ENCODE results near the gene NCOA4. TPM values are rescaled to one million over a fixed set of nuclear protein-coding genes. Genes with fewer than 3 reads are reported as not detected.
"Not testable (repeated sequence)": the region's sequence is repeated elsewhere in the genome, so short reads cannot be mapped to it uniquely, and the experiment has no call there.

Gene NCOA4
- total RNA-seq, 1 donor from 2014 or later, result 124 TPM

DNA sequence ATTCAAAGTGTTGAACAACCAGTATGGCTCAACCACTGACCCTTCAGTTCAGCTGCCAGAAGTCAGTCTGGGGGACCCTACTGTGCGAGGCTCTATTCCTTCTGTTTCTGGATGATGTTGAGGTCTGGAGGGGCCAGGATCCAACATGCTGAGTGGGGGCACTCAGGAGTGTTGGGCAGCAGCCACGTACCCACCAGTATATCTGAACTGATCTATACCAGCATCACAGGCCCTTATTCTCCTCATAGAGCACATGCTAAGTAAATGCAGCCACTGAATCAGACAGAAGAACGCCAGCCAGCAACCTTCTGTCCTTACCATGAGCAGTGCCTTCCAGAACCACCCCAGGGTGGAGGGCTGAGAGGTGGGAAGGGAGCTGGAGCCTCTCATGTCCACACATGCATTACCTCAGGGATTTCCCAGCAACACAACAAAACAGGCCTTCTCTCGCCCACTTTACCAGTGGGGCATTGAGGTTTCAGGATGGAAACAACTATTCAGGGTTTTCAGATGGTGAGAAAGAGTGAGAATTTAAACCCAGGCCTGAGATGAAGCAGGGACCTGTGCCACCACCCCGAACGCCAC is 22.5 kb upstream of the NCOA4 start:
- intact Hi-C loops (cut with micrococcal nuclease), result no loop called here

DNA sequence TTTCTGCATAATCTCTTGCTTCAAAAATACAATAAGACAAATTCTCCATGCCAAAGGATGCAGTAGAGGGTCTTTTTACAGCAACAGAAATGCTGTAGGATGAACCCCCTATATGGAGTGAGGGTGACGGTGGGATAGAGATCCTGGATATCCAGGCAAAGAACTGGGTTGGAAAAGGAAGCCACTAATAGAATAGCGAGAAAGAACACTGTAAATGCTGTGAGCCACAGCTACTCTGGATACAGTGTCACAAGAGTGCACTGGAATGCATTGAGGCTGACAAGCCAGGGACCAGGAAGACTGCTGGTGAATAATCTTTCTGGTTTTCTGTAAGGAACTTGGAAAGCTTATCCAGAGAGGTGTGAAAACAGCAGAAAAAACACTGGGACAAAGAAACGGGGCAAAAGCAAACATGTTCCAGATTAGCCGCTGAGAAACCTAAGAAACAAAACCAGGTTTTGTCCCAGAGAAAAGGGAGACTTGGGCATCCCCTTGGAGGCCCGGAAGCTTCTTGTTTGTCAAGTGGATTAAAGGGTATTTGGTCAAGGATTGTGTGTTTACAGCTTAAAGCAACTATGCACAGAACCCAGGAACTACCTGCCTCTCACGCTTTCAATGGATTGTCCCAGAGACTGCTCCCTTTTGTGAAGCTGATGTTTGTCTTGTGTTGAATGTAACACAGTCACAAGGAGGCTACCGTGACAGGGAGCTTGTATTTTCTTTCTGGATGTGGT is 21.8 kb upstream of the NCOA4 start:
- intact Hi-C loops (cut with micrococcal nuclease), result no loop called here

DNA sequence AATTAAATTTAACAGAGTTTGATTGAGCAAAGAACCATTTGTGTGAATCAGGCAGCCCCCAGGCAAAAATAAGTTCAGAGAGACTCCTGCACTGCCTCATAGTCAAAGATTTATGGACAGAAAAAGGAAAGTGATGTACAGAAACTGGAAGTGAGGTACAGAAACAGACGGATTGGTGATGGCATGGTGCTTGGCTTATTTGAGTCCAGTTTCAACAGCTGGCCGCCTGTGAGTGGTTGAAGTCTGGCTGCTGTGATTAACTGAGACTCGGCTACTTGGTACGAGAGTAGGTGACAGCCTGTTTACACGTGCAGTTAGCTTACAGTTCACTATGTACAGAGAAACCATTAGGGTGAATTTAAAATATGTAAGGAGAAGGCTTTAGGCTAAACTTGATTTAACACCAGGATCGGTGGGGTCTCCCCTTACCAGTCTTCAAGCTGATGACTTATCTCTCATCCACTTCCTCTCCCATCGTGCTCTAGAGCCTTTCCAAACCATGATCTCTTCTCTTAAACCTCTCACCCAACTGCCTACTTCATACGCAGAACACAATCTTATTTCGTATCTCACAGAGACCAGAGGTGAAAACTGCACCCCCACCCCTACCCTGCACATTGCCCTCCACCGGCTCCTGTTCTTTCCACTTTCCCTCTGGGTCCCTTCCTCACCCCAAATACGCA is 20.7 kb upstream of the NCOA4 start:
- intact Hi-C loops (cut with micrococcal nuclease), result no loop called here

DNA sequence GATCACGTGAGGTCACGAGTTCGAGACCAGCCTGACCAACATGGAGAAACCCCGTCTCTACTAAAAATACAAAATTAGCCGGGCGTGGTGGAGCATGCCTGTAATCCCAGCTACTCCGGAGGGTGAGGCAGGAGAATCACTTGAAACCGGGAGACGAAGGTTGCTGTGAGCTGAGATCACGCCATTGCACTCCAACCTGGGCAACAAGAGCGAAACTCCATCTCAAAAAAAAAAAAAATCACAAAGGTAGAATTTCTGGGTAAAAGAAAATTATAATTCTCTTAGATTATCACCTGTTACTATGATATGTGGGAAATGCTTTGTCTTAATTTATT is 19.0 kb upstream of the NCOA4 start:
- intact Hi-C loops (cut with micrococcal nuclease), result not testable (repeated sequence)

DNA sequence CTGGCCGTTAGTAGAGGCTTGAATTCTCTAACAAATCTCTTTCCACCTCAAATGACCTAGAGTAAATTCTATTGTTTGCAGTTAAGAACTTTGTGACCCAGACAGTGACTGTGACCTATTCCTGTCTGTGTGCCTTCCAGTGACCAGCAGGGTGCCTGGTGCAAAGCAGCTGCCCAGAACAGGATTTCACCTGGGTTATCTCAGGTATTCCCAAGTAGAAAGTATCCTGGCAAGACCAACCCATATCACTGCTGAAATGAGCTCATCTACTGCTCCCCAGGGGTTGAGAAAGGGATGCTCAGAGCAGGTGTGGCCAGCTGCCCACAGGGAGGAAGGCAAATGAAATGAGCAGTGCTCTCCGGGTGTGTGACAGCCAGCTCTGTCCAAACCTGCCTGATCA is 17.7 kb upstream of the NCOA4 start:
- intact Hi-C loops (cut with micrococcal nuclease), result no loop called here

DNA sequence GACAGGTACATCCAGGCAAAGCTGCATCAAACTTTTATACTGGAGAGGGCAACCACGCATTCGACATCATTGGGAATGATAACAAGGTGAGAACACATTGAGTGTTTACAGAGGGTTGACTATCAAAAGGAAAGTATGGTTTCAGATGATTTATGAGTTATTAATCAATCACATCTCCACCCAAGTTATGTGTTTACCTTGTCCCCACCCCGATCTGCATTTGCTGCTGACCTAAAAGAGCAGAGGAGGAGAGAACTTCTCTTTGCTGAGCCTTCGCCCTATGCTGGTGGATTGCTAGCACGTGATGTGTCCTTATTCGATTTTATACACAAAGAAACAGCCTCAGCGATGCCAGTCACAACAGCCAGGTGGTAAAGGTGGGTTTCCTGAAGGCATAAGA is 15.8 kb upstream of the NCOA4 start, which contains the start of gene MSMB:
MSMB (minus strand) TSS at position 9 of the 400 bp plus-strand sequence. CDS start 32 bp downstream, outside the sequence.
- intact Hi-C loops (cut with micrococcal nuclease), result no loop called here

DNA sequence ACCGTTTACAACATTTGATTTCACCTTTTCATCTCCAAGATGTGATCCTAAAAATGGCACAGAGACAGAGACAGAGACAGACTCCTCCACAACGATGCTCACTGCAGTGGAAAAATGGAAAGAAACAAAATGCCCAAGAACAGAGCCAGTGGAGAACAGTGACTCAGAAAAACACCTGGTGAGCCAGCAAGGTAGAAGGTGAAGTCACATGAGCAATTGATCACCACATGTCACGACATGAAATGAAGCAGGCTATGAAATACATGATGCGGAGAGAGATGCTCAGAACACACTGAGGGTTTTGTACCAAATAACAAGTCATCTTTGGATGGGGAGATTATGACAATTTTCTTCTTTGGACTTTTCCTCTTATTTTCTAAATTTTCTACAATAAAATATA is 12.1 kb upstream of the NCOA4 start:
- intact Hi-C loops (cut with micrococcal nuclease), result no loop called here

DNA sequence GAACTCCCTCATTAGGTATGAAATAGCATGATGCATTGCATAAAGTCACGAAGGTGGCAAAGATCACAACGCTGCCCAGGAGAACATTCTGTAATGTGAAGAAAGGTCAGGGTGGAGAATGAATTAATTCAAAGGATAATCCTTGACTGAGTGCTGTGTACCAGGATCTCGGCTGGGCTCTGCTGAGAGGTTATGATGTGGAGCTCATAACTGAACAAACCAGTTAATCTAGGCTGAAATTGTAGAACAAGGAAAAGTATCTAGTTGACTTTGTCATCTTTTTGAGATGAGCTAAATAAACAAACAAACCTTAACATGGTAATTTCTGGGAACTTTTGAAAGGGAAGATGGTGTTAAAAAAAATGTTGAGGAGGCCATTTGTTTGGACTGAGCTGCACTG is 9.6 kb upstream of the NCOA4 start:
- intact Hi-C loops (cut with micrococcal nuclease), result no loop called here

DNA sequence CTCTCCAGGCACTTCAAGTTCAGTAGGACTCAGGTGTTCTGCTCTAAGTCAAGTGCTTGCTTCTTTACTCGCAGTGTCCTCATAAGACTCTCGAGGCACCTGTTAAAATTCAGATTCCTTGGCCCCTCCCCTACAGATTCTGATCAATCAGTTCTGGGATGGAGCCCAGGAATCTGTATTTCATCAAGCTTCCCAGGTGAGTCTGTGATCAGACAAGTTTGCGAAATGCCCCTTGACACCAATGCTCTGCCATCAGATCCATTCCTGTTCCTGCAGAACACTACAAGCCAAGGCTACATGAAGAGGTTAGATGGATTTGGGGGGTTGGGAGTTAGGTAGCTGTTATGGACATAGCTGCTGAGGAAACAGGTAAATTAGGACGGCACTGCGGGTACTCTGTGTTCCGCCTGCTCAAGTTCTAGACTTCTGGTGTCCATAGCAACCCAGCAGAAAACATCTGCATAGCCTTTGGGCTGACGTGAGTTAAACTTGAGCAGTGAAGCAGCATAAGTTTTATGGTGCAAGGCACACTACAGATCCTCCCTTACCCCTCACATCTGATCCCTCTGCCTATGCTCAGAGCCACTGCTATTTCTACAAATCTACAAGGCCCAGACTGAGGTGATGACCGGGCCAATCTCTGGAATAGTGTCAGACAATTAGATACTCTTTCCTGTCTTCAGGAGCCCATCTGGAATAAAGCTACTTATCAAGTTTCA is 6.8 kb upstream of the NCOA4 start:
- intact Hi-C loops (cut with micrococcal nuclease), result no loop called here

DNA sequence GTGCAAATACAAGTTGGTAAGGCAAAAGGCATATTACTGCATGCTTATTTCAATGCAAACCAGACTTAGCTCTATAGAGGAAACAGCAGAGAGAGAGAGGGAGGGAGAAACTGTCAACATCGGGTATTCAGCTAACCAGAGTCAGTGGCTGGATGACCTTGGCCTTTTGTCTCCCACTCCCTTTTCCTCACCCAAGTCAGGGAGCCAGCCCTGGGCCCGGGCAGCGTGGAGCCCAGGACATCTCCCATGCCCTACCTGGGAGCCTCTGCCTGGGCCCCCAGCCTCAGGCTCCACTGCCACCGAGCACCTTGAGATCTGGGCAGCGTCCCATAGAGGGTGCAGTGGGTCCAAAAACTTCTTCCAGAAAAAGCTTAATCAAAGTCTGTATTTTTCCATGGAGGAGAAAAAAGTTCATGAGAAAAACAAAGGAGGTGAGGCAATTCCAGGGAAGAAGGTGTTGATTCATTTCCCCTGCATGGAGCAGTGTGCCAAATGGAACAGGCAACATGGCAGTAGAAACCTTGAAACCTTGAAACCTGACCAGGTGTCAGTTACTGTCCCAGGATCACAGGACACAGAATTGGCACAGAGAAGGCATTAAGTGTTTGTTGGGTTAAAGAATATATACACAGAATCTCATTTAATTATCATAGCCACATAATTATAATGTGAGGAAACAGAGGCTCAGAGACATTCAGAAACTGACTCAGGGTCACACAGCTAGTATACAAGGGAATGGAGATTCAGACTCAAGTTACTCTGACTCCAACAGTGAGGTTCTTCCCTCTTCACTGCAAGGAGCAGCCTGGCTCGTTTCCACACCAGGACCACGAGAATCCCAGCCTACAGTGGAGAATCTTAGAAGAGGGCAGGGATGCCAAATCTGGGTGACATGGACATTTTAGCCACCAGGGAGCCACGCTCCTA is 5.8 kb upstream of the NCOA4 start:
- intact Hi-C loops (cut with micrococcal nuclease), result no loop called here

DNA sequence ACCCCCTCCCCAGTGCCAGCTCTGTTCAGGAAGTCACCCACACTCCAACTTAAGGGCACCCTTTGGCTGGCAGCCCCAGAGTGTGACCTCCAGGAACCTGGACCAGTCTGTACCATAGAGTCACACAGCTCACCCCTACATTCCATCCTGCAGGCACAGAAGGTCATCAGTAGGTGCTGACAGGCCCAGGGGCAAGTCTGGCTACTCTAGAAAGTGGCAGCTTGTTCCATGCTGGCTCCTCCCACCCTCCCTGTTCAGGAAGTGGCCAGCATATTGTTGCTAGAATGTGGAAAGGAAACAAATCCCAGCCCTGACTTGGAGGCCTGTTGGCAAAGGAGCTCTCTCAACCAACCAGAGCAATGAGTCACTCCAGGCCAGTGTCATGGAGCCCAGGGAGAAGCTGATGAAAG is 3.2 kb upstream of the NCOA4 start:
- intact Hi-C loops (cut with micrococcal nuclease), result loop anchor here (2.0 kb wide), 1 partner anchor 1079 kb away; no protein-coding TSS in a partner anchor

DNA sequence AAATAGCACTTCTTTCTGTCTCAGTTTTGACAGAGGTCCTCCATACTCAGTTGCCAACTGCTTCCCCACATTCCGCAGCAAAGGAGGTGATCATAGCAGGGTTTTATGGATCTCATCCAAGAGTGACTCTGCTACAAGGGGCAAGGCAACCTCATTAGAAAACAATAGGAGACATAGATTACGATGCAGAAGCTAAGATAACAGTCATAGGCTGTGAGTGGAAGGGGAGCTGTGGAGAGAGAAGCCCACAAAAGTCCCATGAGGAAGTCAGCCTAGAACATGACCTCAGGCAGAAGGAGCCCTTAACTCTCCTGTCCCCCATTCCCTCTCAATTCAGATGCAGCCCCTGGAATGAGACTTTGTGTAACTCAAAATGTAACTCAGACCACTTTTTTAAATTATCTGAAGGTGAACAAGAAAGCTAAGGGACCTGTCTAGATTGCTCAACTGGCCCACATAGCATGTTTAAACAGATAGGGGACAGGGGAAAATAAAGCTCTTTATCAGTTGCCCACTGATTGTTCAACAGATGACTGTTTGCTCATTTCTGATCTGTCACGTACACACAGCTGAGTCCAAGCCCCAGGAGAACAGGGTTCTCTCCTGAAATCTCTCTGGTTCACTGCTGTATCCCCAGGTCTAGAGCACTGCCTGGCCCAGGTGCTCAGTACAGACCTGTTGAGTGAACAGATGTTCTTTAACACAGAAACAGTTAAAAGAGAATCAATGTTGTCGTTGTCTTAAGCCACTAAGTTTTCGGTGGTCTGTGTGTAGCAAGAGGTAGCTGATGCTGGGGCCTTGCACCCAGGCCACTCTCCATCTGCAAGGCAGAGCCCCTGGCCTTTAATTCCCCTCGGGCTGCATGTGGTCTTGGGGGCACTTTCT is 1.5 kb upstream of the NCOA4 start:
- intact Hi-C loops (cut with micrococcal nuclease), result loop anchor here (2.0 kb wide), 2 partner anchors 437 to 1077 kb away; no protein-coding TSS in a partner anchor

DNA sequence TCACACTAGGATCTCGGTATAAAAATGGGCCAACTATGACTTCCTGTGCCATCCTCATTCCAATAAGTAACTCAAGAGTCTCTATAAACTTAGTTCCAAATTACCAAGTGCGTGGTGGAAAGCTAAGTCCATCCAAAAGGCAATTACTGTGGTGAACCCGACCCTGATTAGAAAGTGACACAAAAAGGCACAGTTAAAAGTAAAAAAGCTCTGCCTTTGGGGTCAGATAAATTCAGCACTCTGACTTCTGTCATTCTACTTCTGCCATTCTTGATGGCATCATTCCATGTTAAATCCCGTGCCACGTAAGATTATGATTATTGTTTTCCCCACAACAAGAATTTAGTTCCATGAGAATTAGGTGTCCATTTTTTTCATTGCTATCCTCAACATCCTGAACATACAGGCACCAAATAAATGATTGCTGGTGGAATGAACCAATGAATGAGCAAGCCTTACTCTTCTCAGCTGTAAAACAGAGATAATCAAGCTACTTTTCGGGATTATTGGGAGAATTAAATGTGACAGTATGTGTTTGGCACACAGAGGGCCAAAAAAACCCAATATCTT is 877 bp downstream of the NCOA4 start:
- intact Hi-C loops (cut with micrococcal nuclease), result loop anchor here (1.0 to 10.0 kb wide), 10 partner anchors 57 to 1025 kb away; partner anchors contain the start of genes TIMM23 and ZNF22

DNA sequence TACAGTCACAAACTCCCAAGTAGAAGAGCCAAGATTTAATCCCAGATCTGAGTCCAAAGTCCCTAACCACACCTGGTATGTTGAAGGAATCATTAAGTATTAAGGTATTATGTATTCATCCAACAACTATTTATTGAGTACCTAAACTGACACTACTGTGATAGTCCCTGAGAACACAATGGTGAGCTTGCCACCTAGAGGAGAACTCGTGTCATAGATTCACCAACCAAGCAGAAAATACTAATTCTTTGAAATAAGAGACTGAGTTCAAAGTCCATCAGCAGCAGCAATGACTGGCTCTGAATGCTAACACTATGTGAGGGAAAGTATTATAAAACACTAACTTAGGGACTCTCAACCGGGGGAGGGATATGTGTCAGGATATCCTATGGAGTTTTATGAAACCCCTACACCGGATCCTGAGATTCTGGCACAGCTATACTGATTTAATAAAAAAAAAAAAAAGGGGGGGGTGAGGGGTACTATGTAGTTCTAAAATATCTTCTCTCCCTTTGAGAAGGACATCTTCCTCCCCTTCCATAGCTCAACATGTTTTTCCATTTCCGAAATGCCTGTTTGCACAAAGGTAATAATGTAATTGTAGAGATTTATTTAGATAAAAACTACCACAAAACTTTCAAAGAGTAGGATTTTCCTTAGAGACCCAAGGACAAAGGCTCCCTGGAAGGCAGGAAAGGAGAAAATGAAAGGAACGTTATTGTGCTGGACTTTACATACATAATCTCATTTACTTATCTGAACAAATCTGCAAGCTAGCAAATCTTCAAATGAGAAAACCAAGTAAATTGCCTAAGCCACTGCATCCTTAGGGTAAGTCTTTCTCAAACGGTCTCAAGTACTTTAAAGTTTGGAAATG is 1.6 kb downstream of the NCOA4 start:
- intact Hi-C loops (cut with micrococcal nuclease), result loop anchor here (1.0 to 10.0 kb wide), 5 partner anchors 46 to 1024 kb away; partner anchors contain the start of gene ZNF22

DNA sequence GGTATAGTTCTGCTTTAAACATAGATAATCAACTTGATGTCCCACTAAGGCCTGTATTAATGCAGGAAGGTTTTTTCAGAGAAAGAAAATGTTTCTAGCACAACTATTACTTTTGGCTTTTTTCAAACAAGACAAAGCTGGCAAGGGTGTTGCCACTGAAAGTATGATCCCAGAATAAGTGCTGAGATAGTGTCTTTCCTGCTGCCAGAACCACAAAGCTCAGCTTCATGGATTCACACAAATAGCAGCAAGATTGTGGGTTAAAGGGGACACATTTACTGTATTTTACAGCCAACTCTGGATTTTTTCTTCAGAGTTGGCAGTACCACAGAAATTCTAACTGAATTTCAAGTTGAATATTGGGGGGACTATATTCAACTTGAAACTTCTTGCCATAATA is 4.3 kb downstream of the NCOA4 start:
- intact Hi-C loops (cut with micrococcal nuclease), result loop anchor here (5.0 to 10.0 kb wide), 2 partner anchors 444 to 1021 kb away; partner anchors contain the start of gene ZNF22

DNA sequence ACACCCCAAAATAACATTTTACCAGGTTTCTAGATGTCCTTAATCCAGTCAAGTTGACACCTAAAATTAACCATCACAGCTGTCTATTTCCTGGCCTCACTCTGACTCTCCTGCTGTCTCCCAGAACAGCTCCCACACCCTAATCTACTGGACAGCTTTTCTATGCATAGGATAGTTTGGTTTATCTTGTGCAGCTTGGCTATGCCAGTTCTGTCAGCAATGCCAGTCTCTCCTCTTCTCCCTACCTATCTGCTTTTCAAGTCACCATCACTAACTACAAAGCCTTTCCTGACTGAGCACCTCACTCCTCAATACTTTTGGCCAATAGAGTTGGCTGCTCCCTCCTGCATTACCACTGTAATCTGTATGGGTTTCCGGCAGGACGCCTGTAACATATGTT is 5.0 kb downstream of the NCOA4 start:
- intact Hi-C loops (cut with micrococcal nuclease), result loop anchor here (5.0 to 10.0 kb wide), 2 partner anchors 443 to 1021 kb away; partner anchors contain the start of gene ZNF22

DNA sequence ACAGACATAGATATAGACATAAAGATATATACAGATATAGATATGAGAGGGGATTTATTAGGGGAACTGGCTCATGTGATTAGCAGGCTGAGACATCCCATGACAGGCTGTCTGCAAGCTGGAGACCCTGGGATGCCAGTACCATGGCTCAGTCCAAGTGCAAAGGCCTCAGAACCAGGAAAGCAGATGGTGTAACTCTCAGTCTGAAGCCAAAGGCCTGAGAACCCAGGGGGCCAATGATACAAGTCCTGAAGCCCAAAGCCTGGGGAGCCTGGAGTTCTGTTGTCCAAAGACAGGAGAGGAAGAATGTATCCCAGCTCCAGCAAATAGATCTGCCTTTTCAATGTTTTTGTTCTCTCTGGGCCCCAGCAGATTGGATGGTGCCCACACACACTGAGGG is 5.5 kb downstream of the NCOA4 start:
- intact Hi-C loops (cut with micrococcal nuclease), result loop anchor here (5.0 to 10.0 kb wide), 2 partner anchors 443 to 1020 kb away; partner anchors contain the start of gene ZNF22
